Caki2 (cell line): Measurements from ENCODE around the gene SORBS2. TPM values are rescaled to one million over a fixed set of nuclear protein-coding genes. Genes with fewer than 3 reads are reported as not detected.
"Not testable (repeated sequence)": the region's sequence is repeated elsewhere in the genome, so short reads cannot be mapped to it uniquely, and the experiment has no call there.

ENCODE experiments used
- DNase-seq: peaks from one replicate; pipeline ENCODE4 v3.0.0-alpha.2; 2015; ENCODE audit warnings: low read depth
- in situ Hi-C: cut with HindIII; loops from 2 replicates; pipeline ENCODE4 v1.10.0; 2016; ENCODE audit warnings: low sequenced_read_pairs, low pct_unique_long_range_greater_than_20kb, mixed read lengths
- total RNA-seq: library from RNA; depleted of rRNA; stranded (reverse); fragments of >200 nt; shearing (Covaris generic); gene quantifications from 2 replicates; pipeline ENCODE4 v1.2.3, GENCODE V29; 2014; ENCODE audit warnings: low replicate concordance

Gene SORBS2
- total RNA-seq, 1 experiment from 2014 or later = 12.8 TPM

DNA sequence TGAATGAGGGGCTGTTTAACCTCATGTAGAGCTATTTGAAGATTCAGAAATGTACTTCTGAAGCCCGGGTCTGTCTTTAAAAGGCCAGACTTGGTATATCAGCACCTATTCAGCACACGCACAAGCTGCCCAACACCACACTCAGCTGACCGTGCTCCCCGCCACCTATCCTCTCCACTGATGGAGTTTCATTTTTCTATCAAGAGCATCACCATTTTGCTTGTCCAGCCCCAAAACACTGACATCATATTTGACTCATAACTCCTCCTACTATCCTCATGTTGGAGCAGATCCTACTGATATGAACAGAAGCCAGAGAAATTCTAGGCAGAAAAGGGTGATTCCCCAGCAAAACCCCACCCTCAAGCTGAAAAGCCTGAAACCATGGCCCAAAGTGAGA lies 100.3 kb downstream of the SORBS2 start:
- no peak for DNase-seq
- in situ Hi-C loops = no loop called here

DNA sequence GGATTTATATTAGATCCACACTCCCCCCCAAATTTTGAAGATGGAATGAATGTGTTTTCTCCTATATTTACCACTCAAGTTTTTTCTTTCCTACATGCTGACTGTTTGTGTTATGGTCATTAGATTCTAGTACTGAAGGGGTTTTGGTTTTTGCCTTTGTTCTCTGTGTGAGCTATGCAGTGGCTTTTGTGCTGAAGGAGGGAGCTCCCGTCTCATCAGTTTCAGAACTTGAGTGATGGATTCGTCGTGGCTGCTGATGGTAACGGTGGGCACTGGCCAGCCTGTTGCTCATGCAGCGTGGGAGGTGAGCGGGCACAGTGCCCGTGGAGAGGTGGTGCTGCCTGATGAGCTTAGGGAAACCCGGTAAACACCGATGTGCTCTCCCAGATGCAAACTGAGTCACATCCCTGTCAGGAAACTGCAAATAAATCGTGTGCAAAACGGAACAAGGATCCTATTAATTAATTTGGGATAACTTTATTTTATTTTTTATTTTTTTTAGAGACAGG lies 101.5 kb downstream of the SORBS2 start:
- DNase-seq = no peak
- in situ Hi-C loops = no loop called here

DNA sequence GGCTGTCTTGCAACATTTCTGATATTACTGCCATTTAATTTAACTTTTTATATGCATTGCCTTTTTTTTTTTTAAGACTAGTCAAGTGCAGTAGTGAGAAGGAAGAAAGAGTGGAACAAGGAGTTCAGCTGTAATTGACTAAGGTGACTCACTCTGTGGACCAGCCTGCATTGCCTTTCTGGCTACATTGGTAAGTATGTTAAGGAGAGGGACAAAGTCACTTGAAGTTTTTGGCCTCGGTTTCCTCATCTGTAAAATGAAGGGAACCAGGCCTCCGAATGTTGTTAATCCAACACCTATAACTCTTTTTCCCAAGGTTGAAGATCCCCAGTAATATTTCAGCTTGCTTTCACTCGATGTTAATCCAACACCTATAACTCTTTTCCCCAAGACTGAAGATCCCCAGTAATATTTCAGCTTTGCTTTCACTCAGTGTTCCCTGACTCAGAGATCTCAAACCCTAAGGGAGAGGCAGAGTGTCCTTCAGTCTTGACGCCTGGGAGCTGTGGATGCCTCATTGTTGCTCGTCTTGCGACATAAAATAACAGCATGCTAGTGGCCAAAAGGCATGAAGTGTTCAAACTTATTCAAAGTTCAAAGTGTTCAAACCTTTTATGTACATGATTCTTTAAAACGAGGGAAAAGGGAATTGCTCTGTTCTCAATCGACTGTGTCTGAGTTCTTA lies 102.0 kb downstream of the SORBS2 start:
- no peak for DNase-seq
- in situ Hi-C loops = no loop called here

DNA sequence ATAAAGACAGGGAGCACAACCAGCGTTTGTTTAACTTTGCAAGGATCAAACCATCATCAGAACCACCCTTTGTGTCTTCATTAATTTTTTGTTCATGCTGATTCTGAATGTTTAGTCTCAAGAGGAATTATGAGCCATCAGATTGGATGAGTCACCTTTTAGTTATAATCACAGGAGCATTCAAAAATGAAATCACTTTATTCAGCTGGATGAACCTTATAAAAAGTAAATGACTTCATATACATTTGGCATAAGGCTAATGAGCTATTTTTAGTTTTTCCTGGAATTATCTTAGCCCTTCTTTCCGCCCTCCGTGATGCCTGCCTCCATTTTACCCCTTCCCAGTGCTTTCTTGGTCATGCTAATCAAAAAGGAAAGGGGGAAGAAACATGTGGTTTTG lies 103.6 kb downstream of the SORBS2 start:
- in situ Hi-C loops = no loop called here
- no peak for DNase-seq

DNA sequence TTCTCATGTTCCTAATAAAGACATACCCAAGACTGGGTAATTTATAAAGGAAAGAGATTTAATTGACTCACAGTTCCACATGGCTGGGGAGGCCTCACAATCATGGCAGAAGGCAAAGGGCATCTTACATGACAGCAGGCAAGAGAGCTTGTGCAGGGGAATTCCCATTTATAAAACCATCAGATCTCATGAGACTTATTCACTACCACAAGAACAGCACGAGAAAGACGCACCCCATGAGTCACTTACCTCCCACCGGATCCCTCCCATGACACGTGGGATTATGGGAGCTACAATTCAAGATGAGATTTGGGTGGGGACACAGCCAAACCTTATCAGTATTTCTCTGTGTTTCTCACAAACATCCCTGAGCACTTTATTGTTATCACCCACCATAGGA lies 104.4 kb downstream of the SORBS2 start:
- peak; percentile 77 for DNase-seq
- in situ Hi-C loops = not testable (repeated sequence)

DNA sequence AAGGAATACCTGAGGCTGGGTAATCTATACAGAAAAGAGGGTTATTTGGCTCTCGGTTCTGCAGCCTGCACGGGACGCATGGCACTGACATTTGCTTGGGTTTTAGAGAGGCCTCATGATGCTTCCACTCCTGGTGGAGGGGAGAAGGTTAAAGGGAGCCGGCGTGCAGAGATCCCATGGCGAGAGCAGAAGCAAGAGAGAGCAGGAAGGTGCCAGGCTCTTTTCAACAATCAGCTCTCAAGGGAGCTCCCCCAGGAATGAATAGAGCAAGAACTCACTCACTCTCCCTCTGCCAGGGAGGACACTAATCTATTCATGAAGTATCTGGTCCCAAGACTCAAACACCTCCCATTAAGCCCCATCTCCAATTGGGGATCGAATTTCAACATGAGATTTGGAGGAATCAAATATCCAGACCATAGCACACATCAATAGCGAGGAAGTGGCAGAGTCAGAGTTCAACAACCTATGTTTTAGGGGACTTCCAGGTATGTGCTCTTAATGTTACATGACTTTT lies 109.8 kb downstream of the SORBS2 start:
- in situ Hi-C loops = no loop called here

DNA sequence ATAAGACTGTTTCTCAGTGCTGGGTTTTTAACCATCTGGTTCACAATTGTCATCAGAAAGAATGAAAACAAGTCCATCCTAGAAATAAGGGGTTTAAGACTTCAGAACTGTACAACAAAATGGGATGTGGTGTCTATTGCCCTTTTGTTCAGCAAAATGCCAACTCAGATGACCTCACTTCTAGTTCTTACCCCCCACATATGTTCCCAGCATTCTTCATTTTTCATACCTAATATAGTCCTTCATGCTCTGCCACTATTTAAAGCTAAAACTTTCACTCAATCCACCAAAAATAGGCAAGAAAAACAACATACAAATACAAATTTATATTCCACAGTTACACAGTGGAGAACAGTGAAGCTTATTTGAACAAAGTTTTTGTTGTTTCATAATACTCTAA lies 111.4 kb downstream of the SORBS2 start:
- in situ Hi-C loops = no loop called here
- DNase-seq = no peak

More for the DNA sequence above, 109.8 kb downstream of the SORBS2 start:
- no peak for DNase-seq

DNA sequence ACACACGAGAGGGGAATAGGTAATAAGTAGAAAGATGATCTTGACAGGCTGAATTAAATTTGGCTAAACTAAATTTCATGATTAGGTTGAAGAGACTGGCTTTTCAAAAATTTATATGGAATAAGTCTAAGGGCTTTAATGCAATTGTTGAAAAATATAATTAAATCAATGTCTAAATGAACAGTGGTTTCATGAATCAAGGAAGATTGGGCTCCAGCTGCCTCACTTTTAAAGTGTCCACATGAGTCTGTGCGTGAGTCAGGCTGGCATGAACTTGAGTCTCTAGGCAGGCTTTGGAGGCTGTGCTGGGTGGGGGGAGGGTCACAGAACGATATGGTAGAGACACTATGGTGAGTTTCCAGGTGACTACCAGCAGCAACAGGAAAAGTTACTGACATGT lies 111.9 kb downstream of the SORBS2 start:
- in situ Hi-C loops = no loop called here
- DNase-seq = no peak

DNA sequence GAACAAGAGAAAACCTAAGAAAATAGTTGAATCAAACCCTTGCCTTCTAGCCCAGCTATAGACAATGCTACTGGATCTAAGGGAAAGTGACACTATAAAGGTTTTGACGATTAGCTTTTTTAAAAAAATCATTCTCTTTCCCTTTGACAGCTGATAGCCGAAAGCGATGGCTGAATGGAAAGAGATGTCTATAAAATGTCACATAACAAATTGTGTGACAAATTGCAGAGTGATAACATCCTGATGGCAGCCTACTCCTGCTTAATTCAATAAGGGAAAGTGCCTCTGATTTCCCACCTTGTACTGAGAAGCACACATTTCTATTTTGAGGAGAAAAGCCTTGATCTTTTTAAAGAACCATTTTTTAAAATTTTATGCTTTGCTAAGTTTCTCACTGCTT lies 114.5 kb downstream of the SORBS2 start:
- DNase-seq = no peak
- in situ Hi-C loops = no loop called here

DNA sequence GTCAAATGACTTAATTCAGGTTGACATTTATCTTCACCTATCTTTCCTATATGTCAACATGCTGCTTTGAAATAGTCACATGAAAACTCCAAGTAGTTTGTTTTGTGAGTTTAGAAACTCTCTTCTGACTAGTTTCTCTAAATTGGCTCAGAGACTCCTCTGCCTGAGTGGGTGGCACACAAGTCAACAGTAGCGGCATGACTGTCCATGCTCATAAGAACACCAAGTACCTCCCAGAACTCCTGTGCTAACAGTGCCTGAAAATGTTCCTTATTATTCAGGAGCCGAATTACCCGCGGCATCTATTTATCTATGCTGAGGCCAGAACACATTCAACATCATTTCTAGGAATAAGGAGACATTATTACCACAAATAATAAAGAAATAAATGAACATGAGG lies 116.3 kb downstream of the SORBS2 start:
- in situ Hi-C loops = no loop called here
- DNase-seq = no peak

DNA sequence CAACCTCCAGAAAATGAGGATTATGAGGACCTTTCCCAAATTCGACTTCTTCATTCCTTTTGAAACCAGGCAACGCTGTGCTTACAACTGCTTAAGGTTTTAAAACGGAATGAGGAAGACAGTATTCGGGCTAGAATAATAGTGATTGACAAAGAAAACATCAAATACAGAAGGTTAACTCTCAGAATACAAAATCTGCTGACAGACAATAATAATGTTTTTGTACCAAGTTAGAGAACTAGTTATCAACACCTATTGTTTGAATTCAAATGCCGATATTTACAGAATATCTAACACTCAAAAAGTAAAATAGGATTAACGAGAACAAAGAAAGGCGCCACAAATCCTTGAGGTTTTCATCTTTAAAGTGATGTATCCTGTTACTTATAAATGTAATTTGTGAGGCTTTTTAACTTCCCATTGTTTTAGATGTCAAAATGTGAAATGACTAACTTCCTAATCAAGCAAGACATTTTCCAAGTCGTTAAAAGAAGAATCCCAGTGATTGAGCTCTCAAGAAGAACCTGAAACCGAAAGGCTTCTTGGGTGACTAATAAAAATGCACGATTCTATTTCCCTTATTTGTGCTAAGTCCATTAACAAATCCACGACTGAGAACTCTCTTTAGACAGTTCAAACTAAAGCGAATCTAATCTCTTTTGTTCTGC lies 118.3 kb downstream of the SORBS2 start:
- no peak for DNase-seq
- in situ Hi-C loops = no loop called here

DNA sequence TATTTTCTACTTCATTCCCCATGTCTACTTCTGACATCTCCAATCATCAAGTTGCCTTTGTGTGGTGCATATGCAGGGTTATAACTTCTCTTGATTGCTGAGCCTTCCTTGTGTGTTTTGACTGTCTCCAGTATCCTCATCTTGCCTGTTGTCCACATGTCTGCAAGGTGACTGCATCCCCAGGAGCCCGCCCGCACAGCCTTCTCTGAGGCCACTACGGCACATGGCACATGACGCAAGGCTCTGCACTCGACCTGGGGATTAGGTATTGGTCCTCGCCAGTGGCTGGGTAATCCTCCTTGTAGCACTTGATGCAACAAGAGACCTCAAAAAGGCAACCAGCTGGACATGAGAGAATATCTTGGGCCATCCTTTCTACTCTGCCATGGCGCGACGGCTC lies 122.6 kb downstream of the SORBS2 start:
- in situ Hi-C loops = no loop called here
- no peak for DNase-seq

DNA sequence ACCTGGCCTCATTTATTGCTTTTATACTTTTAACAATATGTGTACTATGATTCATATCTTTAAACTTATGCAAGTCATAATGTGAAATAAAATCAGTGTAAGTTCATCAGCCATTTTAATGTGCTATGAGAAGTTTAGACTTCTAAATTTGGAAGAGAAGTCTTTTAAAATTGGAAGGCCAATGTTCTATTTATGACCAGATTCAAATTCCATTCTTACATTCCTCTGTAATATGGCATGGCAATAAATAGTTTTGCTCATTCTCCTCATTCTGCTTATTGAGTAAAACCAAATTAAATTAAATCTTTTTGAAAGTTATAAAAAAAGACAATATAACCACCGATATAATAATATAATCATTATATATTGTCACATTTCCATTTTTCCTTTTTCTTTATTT lies 126.2 kb downstream of the SORBS2 start:
- no peak for DNase-seq
- in situ Hi-C loops = no loop called here

DNA sequence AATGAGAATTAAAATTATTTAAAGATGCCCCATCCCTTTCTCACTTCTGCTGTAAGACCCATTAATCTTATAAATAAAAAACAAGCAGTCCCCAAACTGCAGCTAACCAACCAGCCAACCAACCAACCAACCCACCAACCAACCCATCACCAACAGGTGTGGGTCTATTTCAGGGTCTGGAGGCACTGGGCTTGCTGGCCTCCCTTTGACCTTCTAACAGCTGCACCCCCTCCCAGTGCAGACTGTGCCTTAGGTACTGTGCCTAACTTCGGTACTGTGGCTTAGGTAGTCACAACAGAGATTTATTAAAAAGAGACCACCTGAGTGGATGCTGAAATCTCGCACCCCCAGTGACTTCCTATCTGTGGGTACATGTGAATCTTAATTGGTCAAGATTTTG lies 128.1 kb downstream of the SORBS2 start:
- no peak for DNase-seq
- in situ Hi-C loops = no loop called here

DNA sequence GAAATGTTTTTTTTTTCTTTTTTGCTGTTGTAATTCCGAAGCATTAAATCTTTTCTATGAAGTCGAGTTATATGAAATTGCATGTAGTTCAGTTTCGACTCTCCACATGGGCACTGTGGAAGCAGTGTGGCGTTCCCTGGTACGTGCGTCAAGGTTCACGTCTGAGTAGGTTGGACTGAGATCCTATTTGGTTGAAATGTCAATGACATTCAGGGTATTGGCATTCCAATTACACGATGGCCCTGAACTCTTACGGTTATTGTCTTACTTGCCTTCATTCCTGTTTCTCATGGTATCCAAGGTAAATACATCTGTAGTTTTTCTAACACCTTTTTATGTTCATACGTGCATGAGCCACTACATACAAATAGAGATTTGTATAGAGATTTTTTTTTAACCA lies 128.8 kb downstream of the SORBS2 start:
- no peak for DNase-seq
- in situ Hi-C loops = no loop called here

DNA sequence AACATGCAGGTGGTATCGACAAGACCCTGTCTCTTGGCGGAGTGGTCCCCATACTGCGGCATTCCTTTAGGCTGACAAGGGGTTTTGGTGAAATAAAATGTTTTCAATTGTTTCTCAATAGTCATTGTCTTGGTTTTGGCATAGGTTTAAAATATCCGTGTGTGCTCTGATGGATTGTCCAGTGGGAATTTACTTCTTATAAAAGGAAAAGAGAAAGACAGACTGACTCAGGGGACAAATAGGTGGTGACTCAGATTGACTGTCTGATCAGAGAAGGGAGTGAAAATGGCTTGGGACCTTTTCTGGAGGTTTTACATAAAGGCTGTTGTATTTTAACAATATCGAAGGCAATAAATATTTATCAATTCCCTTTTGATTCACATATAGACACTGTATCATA lies 129.8 kb downstream of the SORBS2 start:
- peak; percentile 8 for DNase-seq
- in situ Hi-C loops = no loop called here

DNA sequence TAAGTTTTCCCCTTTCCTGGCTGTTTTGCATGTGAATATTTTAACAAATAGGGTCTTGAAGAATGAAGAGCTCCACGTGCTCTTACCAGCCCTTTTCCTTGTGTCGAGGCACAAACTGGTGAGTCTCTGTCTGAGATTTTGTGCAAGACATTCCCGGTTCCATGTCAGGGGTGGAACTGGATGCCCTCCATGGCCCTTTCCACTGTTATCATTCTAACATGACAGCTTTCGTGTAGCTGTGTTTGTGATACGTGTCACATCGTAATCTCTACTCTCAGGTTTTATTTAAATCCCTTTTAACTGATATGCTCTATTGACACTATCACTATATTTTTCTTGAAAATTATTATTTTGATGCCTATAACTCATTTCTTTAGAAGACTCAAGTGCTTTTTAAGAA lies 130.4 kb downstream of the SORBS2 start:
- in situ Hi-C loops = no loop called here
- no peak for DNase-seq

DNA sequence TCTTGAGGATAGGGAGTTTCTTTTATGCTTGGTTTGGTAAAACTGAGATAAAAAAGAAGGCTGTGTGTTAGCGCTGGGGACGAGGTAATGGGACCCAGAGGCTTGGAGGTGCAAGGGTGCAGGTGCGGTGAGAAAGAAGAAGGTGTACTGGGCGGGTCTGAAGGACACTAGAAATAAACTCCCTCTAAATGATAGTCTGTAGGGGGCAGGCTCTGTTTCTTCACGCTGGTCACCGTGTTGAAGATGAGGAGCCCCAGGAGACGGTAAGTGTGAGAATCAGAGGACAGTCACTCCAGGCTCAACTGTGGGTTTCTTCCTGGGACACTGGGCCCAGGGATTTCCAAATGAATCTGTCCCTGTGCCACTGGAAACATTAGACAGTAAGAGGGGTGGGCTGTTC lies 131.4 kb downstream of the SORBS2 start:
- in situ Hi-C loops = no loop called here
- DNase-seq = no peak

DNA sequence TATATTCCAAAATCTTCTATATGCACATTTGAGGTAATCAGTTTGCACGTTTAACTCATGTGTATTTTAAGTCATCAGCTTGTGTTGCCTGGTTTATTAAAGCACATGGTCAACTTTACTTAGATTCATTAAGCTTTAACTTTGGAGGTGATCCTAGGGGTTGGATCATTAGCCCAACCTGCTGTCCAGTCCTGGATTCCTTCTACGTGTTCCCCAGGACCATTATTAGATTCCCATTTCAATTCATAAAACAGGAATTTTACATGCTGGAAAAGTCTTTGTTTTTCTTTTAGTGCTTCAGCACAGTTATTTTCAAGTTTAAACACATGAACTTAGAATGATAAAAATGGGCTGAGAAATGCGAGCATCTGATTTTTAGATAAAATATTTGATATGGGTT lies 132.5 kb downstream of the SORBS2 start:
- in situ Hi-C loops = no loop called here

More for the DNA sequence above, 132.5 kb downstream of the SORBS2 start:
- no peak for DNase-seq
